BLaER1 (cell line): Measurements from ENCODE around the gene DDX51.
A peak's percentile ranks its signal among the peaks of the same experiment; 100 is the strongest.

Source experiments
- H3K27ac ChIP-seq: shearing (Covaris generic); formaldehyde crosslinking; 2 replicates; pipeline ENCODE4 v1.8.1; 2022
- H3K27me3 ChIP-seq: shearing (Covaris generic); formaldehyde crosslinking; 2 replicates; pipeline ENCODE4 v1.8.1; 2022
- H3K36me3 ChIP-seq: shearing (Covaris generic); formaldehyde crosslinking; 2 replicates; pipeline ENCODE4 v1.8.1; 2022
- H3K4me1 ChIP-seq: shearing (Covaris generic); formaldehyde crosslinking; 2 replicates; pipeline ENCODE4 v1.8.1; 2022
- H3K4me2 ChIP-seq: shearing (Covaris generic); formaldehyde crosslinking; 2 replicates; pipeline ENCODE4 v1.8.1; 2022
- H3K4me3 ChIP-seq: shearing (Covaris generic); formaldehyde crosslinking; 2 replicates; pipeline ENCODE4 v1.8.1; 2022
- H3K9ac ChIP-seq: shearing (Covaris generic); formaldehyde crosslinking; 2 replicates; pipeline ENCODE4 v1.8.1; 2022
- H3K9me3 ChIP-seq: shearing (Covaris generic); formaldehyde crosslinking; 2 replicates; pipeline ENCODE4 v1.8.1; 2022
- H4K20me1 ChIP-seq: shearing (Covaris generic); formaldehyde crosslinking; 2 replicates; pipeline ENCODE4 v1.8.1; 2022
- Cebpa-rat ChIP-seq: shearing (Covaris generic); IDR thresholded peaks from 2 replicates; pipeline ENCODE4 v1.8.1; 2022

Gene DDX51

DNA sequence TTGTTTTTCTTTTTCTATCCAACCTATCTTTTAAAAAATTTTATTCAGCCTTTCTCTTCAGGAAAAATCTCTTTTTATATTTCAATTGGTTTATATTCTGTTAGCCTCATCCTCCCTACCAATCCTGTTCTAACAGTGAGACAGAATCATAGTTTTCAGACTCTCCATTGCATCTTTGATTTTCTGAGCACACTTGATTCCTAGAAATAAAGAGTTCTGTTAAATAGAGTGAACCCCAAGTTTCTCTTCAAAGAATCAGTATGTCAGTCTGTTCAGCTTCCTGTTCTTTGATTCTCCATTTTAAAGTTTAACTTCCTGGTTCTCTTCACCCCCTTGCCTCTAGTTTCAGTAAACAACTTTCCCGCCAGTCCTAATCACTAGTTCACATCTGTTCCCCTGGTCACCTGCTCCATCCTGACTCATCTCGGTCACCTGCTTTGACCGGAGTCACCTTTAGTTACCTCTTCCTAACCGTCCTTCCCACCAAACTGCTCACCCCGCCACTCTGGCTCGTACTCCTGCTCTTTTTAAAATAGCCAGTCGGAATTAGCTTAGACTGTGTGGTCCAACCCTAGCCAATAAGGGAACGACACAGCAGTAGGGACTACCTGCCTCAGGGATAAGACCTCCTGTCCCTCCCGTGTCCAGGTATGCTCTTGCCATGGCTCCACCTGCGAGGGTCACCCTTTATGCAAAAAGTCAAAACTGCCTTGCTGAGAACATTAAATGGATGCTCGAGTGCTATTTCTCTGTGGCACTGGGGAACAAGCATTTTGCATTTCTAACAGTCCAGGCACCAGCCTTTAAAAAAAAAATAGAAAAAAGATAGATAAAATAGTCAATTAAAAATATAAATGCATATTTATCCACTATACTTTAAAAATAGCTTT lies 48.4 kb downstream of the DDX51 start:
- H3K27ac ChIP-seq = no peak overlapping the region

DNA sequence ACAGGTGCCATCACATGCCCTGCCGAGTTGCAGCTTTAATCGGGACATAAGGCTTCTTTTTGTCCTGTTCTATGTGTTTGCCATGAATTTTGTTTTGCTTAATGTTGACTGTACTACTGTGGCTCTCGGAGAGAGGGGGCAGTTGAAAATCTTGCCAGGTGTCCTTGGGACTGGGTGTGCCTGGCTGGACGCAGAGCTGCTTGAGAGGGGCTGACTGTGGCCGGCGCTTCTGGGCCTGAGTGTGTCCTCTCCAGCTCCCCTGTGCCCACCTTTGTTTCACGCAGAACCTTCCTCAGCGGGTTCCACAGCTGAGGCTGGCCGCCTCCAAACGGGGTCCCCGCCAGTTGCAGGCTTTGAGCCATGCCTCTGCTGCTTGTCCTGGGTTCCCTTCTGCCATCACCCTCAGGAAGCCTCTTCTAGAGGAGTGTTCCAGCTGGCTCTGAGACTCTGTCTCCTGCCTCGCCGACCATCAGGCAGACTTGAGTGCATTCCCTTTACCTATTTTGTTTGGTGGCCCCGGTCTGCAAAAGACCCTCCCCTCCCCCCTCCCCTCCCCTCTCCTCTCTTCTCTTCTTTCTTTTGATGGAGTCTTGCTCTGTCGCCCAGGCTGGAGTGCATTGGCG lies 49.7 kb downstream of the DDX51 start:
- no peaks in the 10 kb centered on the region for H3K27me3 ChIP-seq
- H3K36me3 ChIP-seq = peaks cover 62% of the 10 kb centered on the region
- peaks cover 10% of the 10 kb centered on the region for H3K9me3 ChIP-seq
- H3K9ac ChIP-seq = no peak overlapping the region
- H3K4me1 ChIP-seq = peaks cover 5% of the 10 kb centered on the region
- H3K4me3 ChIP-seq = no peak overlapping the region
- H4K20me1 ChIP-seq = peaks cover 35% of the 10 kb centered on the region
- H3K27ac ChIP-seq = no peak overlapping the region
- no peak overlapping the region for H3K4me2 ChIP-seq
- no peak for TF ChIP-seq Cebpa-rat

More for the DNA sequence above, 48.4 kb downstream of the DDX51 start:
- no peaks in the 10 kb centered on the region for H3K27me3 ChIP-seq
- H3K4me1 ChIP-seq = peaks cover 10% of the 10 kb centered on the region; the same call in 1 of the 2 replicates
- no peak overlapping the region for H3K4me2 ChIP-seq
- no peak overlapping the region for H3K9ac ChIP-seq
- H4K20me1 ChIP-seq = peaks cover 44% of the 10 kb centered on the region
- H3K4me3 ChIP-seq = no peak overlapping the region
- H3K9me3 ChIP-seq = peaks cover 8% of the 10 kb centered on the region
- TF ChIP-seq Cebpa-rat = no peak
- H3K36me3 ChIP-seq = peaks cover 70% of the 10 kb centered on the region

DNA sequence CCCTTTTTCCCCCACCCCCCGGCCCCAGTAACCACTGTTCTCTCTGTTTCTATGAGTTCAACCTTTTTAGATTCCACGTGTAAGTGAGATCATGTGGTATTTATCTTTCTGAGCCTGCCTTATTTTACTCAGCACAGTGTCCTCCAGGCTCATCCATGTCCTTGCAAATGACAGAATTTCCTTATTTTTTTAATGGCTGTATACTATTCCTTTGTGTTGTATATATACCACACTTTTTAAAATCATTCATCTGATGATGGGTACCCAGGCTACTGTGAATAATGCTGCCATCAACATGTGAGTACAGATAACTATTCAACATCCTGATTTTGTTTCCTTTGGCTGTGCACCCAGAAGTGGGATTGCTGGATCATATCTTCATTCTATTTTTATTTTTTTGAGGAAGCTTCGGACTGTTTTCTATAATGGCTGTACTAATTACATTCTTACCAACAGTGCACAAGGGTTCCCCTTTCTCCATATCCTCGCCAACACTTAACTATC lies 54.7 kb downstream of the DDX51 start:
- peaks cover 54% of the 10 kb centered on the region for H3K36me3 ChIP-seq
- H3K9ac ChIP-seq = no peak overlapping the region
- no peak overlapping the region for H3K27ac ChIP-seq
- H3K27me3 ChIP-seq = no peaks in the 10 kb centered on the region
- H3K4me2 ChIP-seq = 0 out of 2 replicates have a peak overlapping the region, but pooled peaks have one; percentile 5
- no peak overlapping the region for H3K4me3 ChIP-seq
- no peak for TF ChIP-seq Cebpa-rat
- peaks cover 31% of the 10 kb centered on the region for H4K20me1 ChIP-seq
- H3K4me1 ChIP-seq = peaks cover 28% of the 10 kb centered on the region
- peaks cover 4% of the 10 kb centered on the region; the same call in 1 of the 2 replicates for H3K9me3 ChIP-seq
